Natural killer cell (primary cell): ENCODE data around the gene ACLY. TPM values are rescaled to one million over a fixed set of nuclear protein-coding genes. Genes with fewer than 3 reads are reported as not detected.

Source experiments
- ATAC-seq, 3 donors: fragments of 150-1000 bp in 2 of 3; fragments of 200-7000 bp in 1 of 3; cut with Tn5 transposase; 1 replicate in 1 of 3; 2 replicates in 2 of 3; pipeline ENCODE4 v1.10.0; 2021; ENCODE audit warnings: mild to moderate bottlenecking in 2 of 3, moderate library complexity in 2 of 3
- DNase-seq, 2 donors: peaks; one replicate each; pipeline versions ENCODE4 v3.0.0 to v3.0.0-alpha.2; 2013 to 2021; ENCODE audit warnings: mixed read lengths in 1 of 2
- H3K27ac ChIP-seq: one replicate; pipeline ENCODE4 v1.5.1; 2013; ENCODE audit warnings: mild to moderate bottlenecking, low read length
- H3K27me3 ChIP-seq: one replicate; pipeline ENCODE4 v1.6.1; 2013; ENCODE audit warnings: low read length; ENCODE audit not compliant: control insufficient read depth, insufficient read depth
- H3K36me3 ChIP-seq: one replicate; pipeline ENCODE4 v1.6.1; 2013; ENCODE audit warnings: low read length; ENCODE audit not compliant: control insufficient read depth, insufficient read depth
- H3K4me1 ChIP-seq: one replicate; pipeline ENCODE4 v1.6.1; 2013; ENCODE audit warnings: low read length; ENCODE audit not compliant: control insufficient read depth, insufficient read depth
- H3K4me3 ChIP-seq: one replicate; pipeline ENCODE4 v1.5.1; 2013; ENCODE audit warnings: low read length
- H3K9me3 ChIP-seq: one replicate; pipeline ENCODE4 v1.6.1; 2013; ENCODE audit warnings: low read length; ENCODE audit not compliant: control insufficient read depth, insufficient read depth
- H3K27ac Mint-ChIP-seq, 2 donors: one replicate each; pipeline ENCODE4 v1.8.0; 2022; ENCODE audit warnings: mild to moderate bottlenecking in 2 of 2, mixed read lengths in 2 of 2, moderate library complexity in 1 of 2
- H3K27me3 Mint-ChIP-seq, 2 donors: one replicate each; pipeline ENCODE4 v1.8.0; 2022; ENCODE audit warnings: low read depth in 2 of 2, mixed read lengths in 2 of 2
- H3K36me3 Mint-ChIP-seq: one replicate; pipeline ENCODE4 v1.8.0; 2022; ENCODE audit warnings: mixed read lengths
- H3K4me1 Mint-ChIP-seq, 2 donors: one replicate each; pipeline ENCODE4 v1.8.0; 2022; ENCODE audit warnings: mixed read lengths in 2 of 2
- H3K4me3 Mint-ChIP-seq: one replicate; pipeline ENCODE4 v1.8.0; 2022; ENCODE audit warnings: mild to moderate bottlenecking, moderate library complexity, mixed read lengths
- H3K9me3 Mint-ChIP-seq, 2 donors: one replicate each; pipeline ENCODE4 v1.8.0; 2022; ENCODE audit warnings: mixed read lengths in 2 of 2
- CTCF ChIP-seq: fragments of 200-600 bp; IDR thresholded peaks from one replicate; pipeline ENCODE4 v1.8.0; 2022; ENCODE audit warnings: antibody characterized with exemption
- WGBS: methylation state at CpG from one replicate; pipeline ENCODE4 v1.1.7; 2013; ENCODE audit warnings: missing lambda C conversion rate; ENCODE audit not compliant: insufficient coverage; 5-methylcytosine and 5-hydroxymethylcytosine counted together
- intact Hi-C: fragments of 100-400 bp; cut with micrococcal nuclease; formaldehyde crosslinking; loops from one replicate; pipeline ENCODE4 v1.14.2; 2022
- total RNA-seq, 4 donors: library from RNA; stranded (reverse); fragments of 120-200 nt in 1 of 4; gene quantifications; one replicate each; pipeline versions ENCODE4 v1.2.3 to v1.2.4, GENCODE V29; 2013 to 2022

Gene ACLY
- total RNA-seq, 3 donors from 2014 or later (not counting 1 experiment from before 2014, with no cell fraction given), result 86.5 to 106 (median 106) TPM

- H3K36me3 Mint-ChIP-seq, result no peaks in the 10 kb centered on the region
- no peak for TF ChIP-seq CTCF
- intact Hi-C loops, result no loop called here
- H3K27ac Mint-ChIP-seq, result no peak overlapping the region
- ATAC-seq, result no peak
- Histone ChIP-seq H3K27me3 (no peaks in the 10 kb centered on the region), H3K4me1 (no peaks in the 10 kb centered on the region), H3K9me3 (no peaks in the 10 kb centered on the region), H3K4me3 (no peak overlapping the region), H3K27ac (no peak overlapping the region), H3K36me3 (no peaks in the 10 kb centered on the region)
- H3K4me3 Mint-ChIP-seq, result no peak overlapping the region
- H3K4me1 Mint-ChIP-seq, result no peaks in the 10 kb centered on the region
- WGBS, result 92% methylated on average over 6 of the region's 6 CpGs
- H3K9me3 Mint-ChIP-seq, result no peaks in the 10 kb centered on the region
- DNase-seq, result no peak
- peaks cover 4 to 7% of the 10 kb centered on the region in 2 donors for H3K27me3 Mint-ChIP-seq
Observed at GRCh38 chr17:41939693-41940090, 20.9 kb upstream of the ACLY start.

GRCh38 chr17:41939044-41939692 is 20.4 kb upstream of the ACLY start:
- peaks cover 4 to 7% of the 10 kb centered on the region in 2 donors for H3K27me3 Mint-ChIP-seq
- no peak for TF ChIP-seq CTCF
- no peaks in the 10 kb centered on the region for H3K4me1 Mint-ChIP-seq
- 88% methylated on average over 4 of the region's 4 CpGs for WGBS
- DNase-seq (no peak), ATAC-seq (no peak)
- Histone ChIP-seq H3K27ac (no peak overlapping the region), H3K4me3 (no peak overlapping the region), H3K9me3 (no peaks in the 10 kb centered on the region), H3K36me3 (no peaks in the 10 kb centered on the region), H3K4me1 (no peaks in the 10 kb centered on the region), H3K27me3 (no peaks in the 10 kb centered on the region)
- intact Hi-C loops, result no loop called here
- no peak overlapping the region for H3K27ac Mint-ChIP-seq
- H3K36me3 Mint-ChIP-seq, result no peaks in the 10 kb centered on the region
- H3K9me3 Mint-ChIP-seq, result no peaks in the 10 kb centered on the region
- H3K4me3 Mint-ChIP-seq, result no peak overlapping the region

- Mint-ChIP-seq H3K9me3 (no peaks in the 10 kb centered on the region), H3K27me3 (peaks cover 4 to 7% of the 10 kb centered on the region in 2 donors), H3K36me3 (no peaks in the 10 kb centered on the region), H3K4me3 (no peak overlapping the region), H3K4me1 (no peaks in the 10 kb centered on the region), H3K27ac (no peak overlapping the region)
- no peak overlapping the region for H3K27ac ChIP-seq
- 94% methylated on average over 19 of the region's 19 CpGs for WGBS
- H3K36me3 ChIP-seq, result no peaks in the 10 kb centered on the region
- H3K4me1 ChIP-seq, result no peaks in the 10 kb centered on the region
- no peak overlapping the region for H3K4me3 ChIP-seq
- DNase-seq (no peak), ATAC-seq (no peak)
- no peak for TF ChIP-seq CTCF
- H3K9me3 ChIP-seq, result no peaks in the 10 kb centered on the region
- intact Hi-C loops, result no loop called here
- H3K27me3 ChIP-seq, result no peaks in the 10 kb centered on the region
Observed at GRCh38 chr17:41937970-41938954, 19.5 kb upstream of the ACLY start.
